OCI-LY7 (cell line): ENCODE data around the gene GBP3. TPM values are rescaled to one million over a fixed set of nuclear protein-coding genes. Genes with fewer than 3 reads are reported as not detected.

Experiments
- BruUV-seq: library from RNA; stranded (reverse); fragments of 400-500 nt; replicated peaks from 2 replicates; lab custom pipeline; 2021; lab: Mats Ljungman, UMichigan
- CTCF ChIA-PET: fragments of 300-600 bp; sonication (Branson Sonifier 250); formaldehyde crosslinking; loops from one replicate; lab custom pipeline; 2022; ENCODE audit warnings: antibody characterized with exemption; ENCODE audit not compliant: unreplicated experiment; lab: Charles Lee
- POLR2A ChIA-PET: fragments of 300-600 bp; sonication (Branson Sonifier 250); formaldehyde crosslinking; loops from one replicate; lab custom pipeline; 2022; ENCODE audit warnings: antibody characterized with exemption; lab: Charles Lee
- DNase-seq: peaks from one replicate; pipeline ENCODE4 v3.0.0-alpha.2; 2015; ENCODE audit warnings: low spot score
- H2AFZ ChIP-seq: fragments of 200-600 bp; sonication (generic), shearing (Covaris generic); 2 replicates; pipeline ENCODE4 v1.6.1; 2014; ENCODE audit warnings: mild to moderate bottlenecking, antibody characterized with exemption, low read length, moderate library complexity
- H3K27ac ChIP-seq: fragments of 200-600 bp; sonication (generic); 2 replicates; pipeline ENCODE4 v1.5.1; 2014; ENCODE audit warnings: mixed run types, low read depth, mild to moderate bottlenecking, moderate library complexity, low read length, inconsistent platforms; ENCODE audit not compliant: poor library complexity, severe bottlenecking
- H3K36me3 ChIP-seq: fragments of 200-600 bp; sonication (generic); 2 replicates; pipeline ENCODE4 v1.6.1; 2014; ENCODE audit warnings: mild to moderate bottlenecking, antibody characterized with exemption, low read length, moderate library complexity, mixed read lengths; ENCODE audit not compliant: insufficient read depth
- H3K4me1 ChIP-seq: fragments of 200-600 bp; sonication (generic); 2 replicates; pipeline ENCODE4 v1.5.1; 2014; ENCODE audit warnings: mild to moderate bottlenecking, low read length; ENCODE audit not compliant: insufficient read depth, poor library complexity, severe bottlenecking
- H3K4me2 ChIP-seq: fragments of 200-600 bp; sonication (generic); 2 replicates; pipeline ENCODE4 v1.6.1; 2014; ENCODE audit warnings: mild to moderate bottlenecking, low read length
- H3K4me3 ChIP-seq: fragments of 200-600 bp; sonication (generic); 2 replicates; pipeline ENCODE4 v1.5.1; 2014; ENCODE audit warnings: mild to moderate bottlenecking, low read depth, low read length; ENCODE audit not compliant: poor library complexity, severe bottlenecking
- H3K79me2 ChIP-seq: fragments of 200-600 bp; sonication (generic); 2 replicates; pipeline ENCODE4 v1.6.1; 2016; ENCODE audit warnings: low read depth, mild to moderate bottlenecking, low read length, moderate library complexity, mixed read lengths; ENCODE audit not compliant: insufficient read depth
- H3K9me2 ChIP-seq: fragments of 200-600 bp; sonication (generic); 2 replicates; pipeline ENCODE4 v1.6.1; 2016; ENCODE audit warnings: mild to moderate bottlenecking, low read length, mixed read lengths; ENCODE audit not compliant: insufficient read depth
- H3K9me3 ChIP-seq: fragments of 200-600 bp; sonication (generic); 2 replicates; pipeline ENCODE4 v1.6.1; 2014; ENCODE audit warnings: mild to moderate bottlenecking, mixed run types, low read length, mixed read lengths
- H4K20me1 ChIP-seq: fragments of 200-600 bp; sonication (generic); 2 replicates; pipeline ENCODE4 v1.6.1; 2014; ENCODE audit warnings: mild to moderate bottlenecking, antibody characterized with exemption, low read length, moderate library complexity, mixed read lengths; ENCODE audit not compliant: insufficient read depth
- EZH2phosphoT487 ChIP-seq: fragments of 200-600 bp; sonication (generic); IDR thresholded peaks from 2 replicates; pipeline ENCODE4 v1.6.1; 2018; ENCODE audit warnings: low read depth, borderline replicate concordance, mild to moderate bottlenecking, mixed run types, antibody characterized with exemption, low read length, moderate library complexity, mixed read lengths
- intact Hi-C: fragments of 100-400 bp; cut with micrococcal nuclease; formaldehyde crosslinking; loops from one replicate; pipeline ENCODE4 v1.10.0; 2022; ENCODE audit not compliant: unreplicated experiment
- total RNA-seq, 2 experiments: library from RNA; depleted of rRNA in 1 of 2; stranded (reverse); fragments of >200 nt in 1 of 2; shearing (Covaris generic) in 1 of 2; gene quantifications; 2 replicates each; pipeline ENCODE4 v1.2.3, GENCODE V29; 2014 to 2022
- TF ChIP-seq, protein P1 (sequence below): fragments of 200-600 bp; sonication (generic); conservative IDR thresholded peaks from 2 replicates; pipeline ENCODE4 v1.5.1; 2014; ENCODE audit warnings: mild to moderate bottlenecking, antibody characterized with exemption, low read length, moderate library complexity, mixed read lengths

Gene GBP3
- total RNA-seq, 2 experiments from 2014 or later: 0.25 to 0.49 TPM

DNA sequence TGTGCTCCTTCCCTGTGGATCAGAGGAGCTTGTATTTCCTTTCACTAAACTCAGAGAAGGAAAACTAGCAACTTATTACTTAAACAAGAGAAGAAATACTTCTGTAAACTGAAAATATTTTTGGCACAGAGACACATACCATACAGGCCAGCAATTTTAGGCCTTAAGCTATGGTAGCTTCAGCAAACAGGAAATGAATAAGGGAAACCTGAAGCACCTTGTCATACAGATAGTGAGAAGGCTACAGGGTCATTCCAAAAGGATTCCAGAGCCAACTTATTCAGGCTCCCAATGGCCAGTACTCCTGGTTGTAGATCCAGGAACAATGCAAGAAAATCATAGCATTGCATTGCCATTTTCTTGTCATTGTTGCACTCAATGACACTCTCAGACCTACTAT is 21.2 kb downstream of the GBP3 start:
- Histone ChIP-seq H3K4me3 (no peak overlapping the region), H3K9me3 (no peaks in the 10 kb centered on the region), H2AFZ (no peak overlapping the region), H3K4me2 (no peak overlapping the region), H3K36me3 (no peaks in the 10 kb centered on the region), H3K9me2 (no peaks in the 10 kb centered on the region), H3K4me1 (no peaks in the 10 kb centered on the region), H3K79me2 (no peaks in the 10 kb centered on the region), H4K20me1 (no peaks in the 10 kb centered on the region), H3K27ac (no peak overlapping the region)
- no TSS peak for BruUV-seq
- no peak for TF ChIP-seq EZH2phosphoT487
- TF ChIP-seq, protein P1, sequence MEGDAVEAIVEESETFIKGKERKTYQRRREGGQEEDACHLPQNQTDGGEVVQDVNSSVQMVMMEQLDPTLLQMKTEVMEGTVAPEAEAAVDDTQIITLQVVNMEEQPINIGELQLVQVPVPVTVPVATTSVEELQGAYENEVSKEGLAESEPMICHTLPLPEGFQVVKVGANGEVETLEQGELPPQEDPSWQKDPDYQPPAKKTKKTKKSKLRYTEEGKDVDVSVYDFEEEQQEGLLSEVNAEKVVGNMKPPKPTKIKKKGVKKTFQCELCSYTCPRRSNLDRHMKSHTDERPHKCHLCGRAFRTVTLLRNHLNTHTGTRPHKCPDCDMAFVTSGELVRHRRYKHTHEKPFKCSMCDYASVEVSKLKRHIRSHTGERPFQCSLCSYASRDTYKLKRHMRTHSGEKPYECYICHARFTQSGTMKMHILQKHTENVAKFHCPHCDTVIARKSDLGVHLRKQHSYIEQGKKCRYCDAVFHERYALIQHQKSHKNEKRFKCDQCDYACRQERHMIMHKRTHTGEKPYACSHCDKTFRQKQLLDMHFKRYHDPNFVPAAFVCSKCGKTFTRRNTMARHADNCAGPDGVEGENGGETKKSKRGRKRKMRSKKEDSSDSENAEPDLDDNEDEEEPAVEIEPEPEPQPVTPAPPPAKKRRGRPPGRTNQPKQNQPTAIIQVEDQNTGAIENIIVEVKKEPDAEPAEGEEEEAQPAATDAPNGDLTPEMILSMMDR: no peak
- no peak for DNase-seq
- POLR2A ChIA-PET: no interaction called here
- CTCF ChIA-PET: no interaction called here
- intact Hi-C loops: no loop called here

DNA sequence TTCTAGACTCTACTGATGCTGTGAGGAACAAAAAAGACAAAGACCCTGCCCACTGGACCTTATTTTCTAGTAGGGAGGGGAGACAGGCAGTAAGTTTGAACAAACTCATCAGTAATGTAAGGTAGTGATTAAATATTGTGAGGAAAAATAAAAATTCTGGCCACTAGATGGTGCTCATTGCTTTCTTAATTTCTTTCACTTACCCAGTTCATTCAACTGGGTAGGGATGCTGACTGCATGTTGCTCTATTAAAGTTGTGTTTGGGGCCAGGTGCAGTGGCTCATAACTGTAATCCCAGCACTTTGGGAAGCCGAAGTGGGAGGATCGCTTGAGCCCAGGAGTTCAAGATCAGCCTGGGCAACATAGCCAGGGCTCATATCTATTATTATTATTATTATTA is 23.9 kb downstream of the GBP3 start:
- Histone ChIP-seq H3K36me3 (no peaks in the 10 kb centered on the region), H3K27ac (no peak overlapping the region), H2AFZ (no peak overlapping the region), H3K9me3 (no peaks in the 10 kb centered on the region), H3K4me2 (no peak overlapping the region), H3K4me1 (peaks cover 7% of the 10 kb centered on the region), H4K20me1 (no peaks in the 10 kb centered on the region), H3K9me2 (no peaks in the 10 kb centered on the region), H3K4me3 (no peak overlapping the region), H3K79me2 (no peaks in the 10 kb centered on the region)
- ChIA-PET CTCF (interaction anchor here (0.6 kb wide), 1 partner anchor 73 kb away, joined by 3 read pairs; no protein-coding TSS in a partner anchor), POLR2A (interaction anchor here (0.6 kb wide), 1 partner anchor 1443 kb away, joined by 3 read pairs; no protein-coding TSS in a partner anchor)
- no TSS peak for BruUV-seq
- peak; percentile 76 for DNase-seq
- intact Hi-C loops: loop anchor here (1.0 to 2.0 kb wide), 2 partner anchors 360 to 456 kb away; no protein-coding TSS in a partner anchor
- no peak for TF ChIP-seq EZH2phosphoT487
- TF ChIP-seq, protein P1: peak; percentile 77

DNA sequence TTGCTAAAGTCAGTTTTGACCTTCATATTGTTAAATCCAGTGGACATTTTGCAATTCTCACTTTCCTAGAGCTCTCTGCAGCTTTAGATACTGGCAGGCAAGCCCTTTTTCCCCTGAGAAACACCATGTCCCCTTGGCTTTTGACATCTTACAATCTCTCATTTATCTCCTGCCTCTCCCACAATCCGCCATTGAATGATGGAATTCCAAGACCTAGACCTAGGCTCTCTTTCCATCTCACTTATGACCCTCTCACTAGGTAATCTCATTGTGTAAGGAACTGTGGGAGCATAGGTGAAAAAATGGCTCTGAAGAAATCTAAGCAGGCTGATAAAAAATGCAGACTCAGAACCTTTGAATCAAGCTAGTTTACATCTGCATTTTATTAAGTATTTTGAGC is 32.2 kb downstream of the GBP3 start:
- no peak overlapping the region for H3K4me3 ChIP-seq
- ChIA-PET CTCF (no interaction called here), POLR2A (interaction anchor here (0.7 kb wide), 1 partner anchor 718 kb away, joined by 3 read pairs; no protein-coding TSS in a partner anchor)
- 0 out of 2 replicates have a peak overlapping the region, but pooled peaks have one; percentile 66 for H3K4me2 ChIP-seq
- no peaks in the 10 kb centered on the region for H3K9me3 ChIP-seq
- DNase-seq: no peak
- no peak overlapping the region for H3K27ac ChIP-seq
- H3K36me3 ChIP-seq: peaks cover 35% of the 10 kb centered on the region
- H3K9me2 ChIP-seq: no peaks in the 10 kb centered on the region
- no peak for TF ChIP-seq EZH2phosphoT487
- TF ChIP-seq, protein P1: no peak
- peaks cover 57% of the 10 kb centered on the region for H3K79me2 ChIP-seq
- intact Hi-C loops: no loop called here
- no peak overlapping the region for H2AFZ ChIP-seq
- 0 out of 2 replicates have a peak, but pooled peaks cover 8% of the 10 kb centered on the region for H4K20me1 ChIP-seq
- peaks cover 20% of the 10 kb centered on the region for H3K4me1 ChIP-seq
- no TSS peak for BruUV-seq
